GM12875 (cell line): ENCODE results near the gene RLBP1.

Source experiments
- H3K4me3 ChIP-seq: one replicate; pipeline ENCODE4 v1.5.1; 2011; ENCODE audit warnings: low read depth, low read length, control low read depth
- TF ChIP-seq, protein P1 (sequence below): IDR thresholded peaks from 2 replicates; pipeline ENCODE4 v1.5.1; 2011; ENCODE audit warnings: low read depth, mild to moderate bottlenecking, control low read depth, inconsistent platforms, low read length, moderate library complexity, borderline replicate concordance; ENCODE audit not compliant: insufficient read depth

The RLBP1 gene

GRCh38 chr15:89196994-89197393 is 24.4 kb downstream of the RLBP1 start:
- TF ChIP-seq, protein P1, sequence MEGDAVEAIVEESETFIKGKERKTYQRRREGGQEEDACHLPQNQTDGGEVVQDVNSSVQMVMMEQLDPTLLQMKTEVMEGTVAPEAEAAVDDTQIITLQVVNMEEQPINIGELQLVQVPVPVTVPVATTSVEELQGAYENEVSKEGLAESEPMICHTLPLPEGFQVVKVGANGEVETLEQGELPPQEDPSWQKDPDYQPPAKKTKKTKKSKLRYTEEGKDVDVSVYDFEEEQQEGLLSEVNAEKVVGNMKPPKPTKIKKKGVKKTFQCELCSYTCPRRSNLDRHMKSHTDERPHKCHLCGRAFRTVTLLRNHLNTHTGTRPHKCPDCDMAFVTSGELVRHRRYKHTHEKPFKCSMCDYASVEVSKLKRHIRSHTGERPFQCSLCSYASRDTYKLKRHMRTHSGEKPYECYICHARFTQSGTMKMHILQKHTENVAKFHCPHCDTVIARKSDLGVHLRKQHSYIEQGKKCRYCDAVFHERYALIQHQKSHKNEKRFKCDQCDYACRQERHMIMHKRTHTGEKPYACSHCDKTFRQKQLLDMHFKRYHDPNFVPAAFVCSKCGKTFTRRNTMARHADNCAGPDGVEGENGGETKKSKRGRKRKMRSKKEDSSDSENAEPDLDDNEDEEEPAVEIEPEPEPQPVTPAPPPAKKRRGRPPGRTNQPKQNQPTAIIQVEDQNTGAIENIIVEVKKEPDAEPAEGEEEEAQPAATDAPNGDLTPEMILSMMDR, result no peak
- no peak overlapping the region for H3K4me3 ChIP-seq

DNA sequence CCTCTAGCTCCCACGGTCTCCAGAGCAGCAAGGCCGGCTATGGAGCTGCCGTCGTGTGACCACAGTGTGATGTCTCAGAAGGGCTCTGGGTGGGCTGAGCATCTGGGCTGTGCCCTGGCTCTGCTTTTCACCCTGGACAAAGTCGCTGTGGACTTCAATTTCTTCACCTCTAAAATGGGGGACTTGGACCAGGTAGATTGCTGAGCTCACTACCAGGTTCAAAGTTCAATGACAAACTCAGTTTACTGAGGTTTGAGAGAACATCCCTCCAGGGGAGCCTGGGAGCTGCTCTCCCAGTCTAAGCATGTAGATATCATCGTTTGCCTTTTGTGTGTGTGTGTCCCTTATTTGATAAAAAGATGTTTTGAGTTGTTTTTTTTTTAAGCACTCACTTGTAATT is 25.1 kb downstream of the RLBP1 start:
- no peak overlapping the region for H3K4me3 ChIP-seq
- TF ChIP-seq, protein P1, result no peak

DNA sequence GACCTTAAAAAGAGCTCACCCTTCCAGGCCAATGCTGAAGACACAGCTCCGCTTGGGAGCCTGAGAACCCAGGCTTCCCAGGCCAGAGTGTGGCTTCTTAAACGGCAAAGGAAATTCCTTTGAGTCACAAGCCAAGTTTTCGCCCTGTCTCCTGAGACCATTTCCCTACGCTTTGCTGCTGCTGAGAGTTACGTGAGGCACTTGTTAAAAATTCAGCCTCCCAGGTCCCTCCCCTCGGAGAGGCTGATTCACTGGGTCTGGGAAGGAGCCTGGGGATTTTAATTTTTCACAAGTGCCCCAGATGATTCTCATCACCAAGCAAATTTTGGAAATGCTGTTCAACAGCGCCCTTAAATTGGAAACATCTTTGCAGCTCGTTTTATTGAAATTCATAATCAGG is 25.5 kb downstream of the RLBP1 start:
- H3K4me3 ChIP-seq, result no peak overlapping the region

GRCh38 chr15:89194608-89195007 is 26.8 kb downstream of the RLBP1 start:
- H3K4me3 ChIP-seq, result no peak overlapping the region
- TF ChIP-seq, protein P1, result no peak

More for the DNA sequence above, 25.5 kb downstream of the RLBP1 start:
- TF ChIP-seq, protein P1, result no peak

DNA sequence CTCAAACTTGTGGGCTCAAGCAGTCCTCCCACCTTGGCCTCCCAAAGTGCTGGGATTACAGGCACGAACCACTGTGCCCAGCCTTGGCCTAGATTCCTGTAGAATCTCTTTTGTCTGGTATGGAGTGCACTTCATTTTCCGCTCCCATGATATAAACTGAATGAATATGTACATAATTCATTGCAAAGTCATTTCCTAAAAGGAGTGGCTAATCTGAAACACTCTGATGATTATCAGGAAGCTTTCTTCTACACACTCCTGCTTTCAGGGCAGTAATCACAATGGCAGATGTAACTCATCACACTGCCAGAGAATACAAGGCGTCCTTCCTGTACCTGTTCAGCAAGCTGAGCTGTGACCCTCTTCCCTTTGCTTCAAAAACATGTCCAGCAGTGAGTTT is 28.6 kb downstream of the RLBP1 start:
- TF ChIP-seq, protein P1, result no peak
- H3K4me3 ChIP-seq, result no peak overlapping the region

DNA sequence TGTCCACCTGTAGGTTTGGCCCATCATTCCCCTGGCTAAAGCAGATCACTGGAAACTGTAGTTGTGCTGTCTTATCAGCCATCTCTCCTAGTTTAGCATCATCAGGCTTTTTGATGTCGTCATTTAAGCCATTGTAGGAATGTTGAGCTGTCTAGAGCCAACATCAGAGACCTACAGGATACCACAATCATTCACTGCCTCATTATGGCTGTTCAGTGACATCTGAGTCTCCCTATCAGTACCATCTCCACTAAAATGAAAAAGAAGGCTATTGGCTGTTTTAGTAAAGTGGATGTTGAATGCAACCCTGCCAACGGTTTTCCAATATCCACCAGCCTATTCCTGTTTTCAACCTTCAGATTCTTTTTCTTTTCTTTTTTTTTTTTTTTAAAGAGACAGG is 29.2 kb downstream of the RLBP1 start:
- H3K4me3 ChIP-seq, result no peak overlapping the region
- TF ChIP-seq, protein P1, result no peak

DNA sequence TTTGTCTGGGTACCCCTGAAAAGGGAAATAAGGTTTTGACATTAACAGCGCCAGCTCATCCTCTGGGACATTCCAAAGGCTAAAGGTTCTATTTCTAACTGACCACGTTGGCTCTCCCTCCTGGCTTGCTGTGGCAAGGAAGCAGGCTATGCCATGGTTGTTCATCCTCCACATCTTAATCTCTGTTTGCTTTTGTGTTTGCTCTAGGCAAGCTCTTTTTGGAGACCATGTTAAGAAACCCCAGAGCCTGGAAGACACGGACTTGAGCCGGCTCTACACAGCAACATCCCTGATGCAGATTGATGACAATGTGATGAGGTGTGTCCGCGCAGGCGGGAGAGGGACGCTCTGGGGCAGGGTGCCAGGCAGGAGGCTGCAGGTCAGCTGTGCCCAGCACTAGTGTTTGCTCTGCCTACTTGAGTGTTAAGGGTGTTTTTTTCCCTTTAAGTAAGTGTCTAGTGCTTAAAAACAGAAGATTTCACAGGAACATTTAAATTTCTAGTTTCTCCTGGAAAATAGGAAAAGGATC is 33.3 kb downstream of the RLBP1 start:
- TF ChIP-seq, protein P1, result no peak
- H3K4me3 ChIP-seq, result no peak overlapping the region
